ENCODE measurements around the gene RAB2B. TPM values are rescaled to one million over a fixed set of nuclear protein-coding genes. Genes with fewer than 3 reads are reported as not detected.
"Not testable (repeated sequence)": the region's sequence is repeated elsewhere in the genome, so short reads cannot be mapped to it uniquely, and the experiment has no call there.

Gene RAB2B
- total RNA-seq, 1 experiment from 2014 or later: 4.4 TPM

DNA sequence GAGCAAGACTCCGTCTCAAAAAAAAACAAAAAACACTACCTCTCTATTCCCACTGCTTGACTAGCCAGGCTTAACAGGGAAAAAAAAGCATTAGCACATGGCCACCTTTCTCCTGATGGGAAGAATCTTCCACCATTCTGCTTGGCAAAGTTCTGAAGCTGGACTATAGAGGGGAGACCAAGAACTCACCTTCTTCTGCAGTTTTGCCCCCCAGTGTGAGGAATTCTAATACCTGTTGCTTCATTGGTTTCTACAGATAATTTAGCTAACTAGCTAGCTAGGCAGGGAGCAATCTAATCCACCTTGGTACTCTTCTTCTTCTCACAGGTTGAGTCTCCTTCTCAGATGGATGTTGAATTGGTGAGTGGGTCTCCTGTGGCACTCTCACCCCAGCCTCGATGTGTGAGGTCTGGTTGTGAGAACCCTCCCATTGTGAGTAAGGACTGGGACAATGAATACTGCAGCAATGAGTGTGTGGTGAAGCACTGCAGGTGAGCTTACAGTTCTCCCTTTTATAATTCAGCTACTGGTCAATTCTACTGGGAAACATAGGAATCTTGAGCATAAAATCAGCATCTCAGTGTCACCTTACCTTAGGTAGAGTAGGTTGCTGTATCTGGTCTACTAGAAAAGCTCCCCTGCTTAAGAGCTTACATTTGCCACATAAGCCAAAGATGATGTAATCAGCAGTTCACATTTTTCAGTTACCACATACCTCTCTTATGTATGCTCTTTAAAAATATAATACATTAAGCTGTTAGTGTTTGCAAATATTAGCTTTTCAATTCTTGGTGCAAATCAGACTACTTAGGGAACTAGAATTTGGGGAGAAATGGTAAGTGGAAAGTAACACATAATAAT lies 18.4 kb upstream of the RAB2B start:
- DNase-seq (ENCODE audit: low spot score): no peak

DNA sequence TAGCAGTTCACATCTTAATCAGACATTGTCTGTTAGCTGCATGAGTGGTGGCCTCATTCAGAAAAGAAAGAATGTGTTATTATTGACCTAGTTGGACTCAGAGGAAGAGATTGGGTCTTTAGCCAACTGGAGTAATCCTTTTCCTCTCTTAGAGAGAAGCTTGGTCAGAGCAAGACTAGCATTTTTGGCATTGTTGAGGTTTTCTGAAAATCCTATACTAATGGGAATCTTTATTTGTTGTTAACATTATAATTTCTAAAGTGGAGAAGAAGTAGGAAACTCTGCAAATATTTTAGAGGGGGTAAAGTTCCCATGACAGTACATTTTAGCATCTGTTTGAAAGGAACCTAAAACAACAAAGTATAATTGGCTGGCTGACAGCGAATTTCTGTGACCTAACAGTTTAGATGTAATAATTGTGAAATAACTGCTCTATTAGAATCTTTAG lies 9.9 kb upstream of the RAB2B start:
- DNase-seq (ENCODE audit: low spot score): no peak

DNA sequence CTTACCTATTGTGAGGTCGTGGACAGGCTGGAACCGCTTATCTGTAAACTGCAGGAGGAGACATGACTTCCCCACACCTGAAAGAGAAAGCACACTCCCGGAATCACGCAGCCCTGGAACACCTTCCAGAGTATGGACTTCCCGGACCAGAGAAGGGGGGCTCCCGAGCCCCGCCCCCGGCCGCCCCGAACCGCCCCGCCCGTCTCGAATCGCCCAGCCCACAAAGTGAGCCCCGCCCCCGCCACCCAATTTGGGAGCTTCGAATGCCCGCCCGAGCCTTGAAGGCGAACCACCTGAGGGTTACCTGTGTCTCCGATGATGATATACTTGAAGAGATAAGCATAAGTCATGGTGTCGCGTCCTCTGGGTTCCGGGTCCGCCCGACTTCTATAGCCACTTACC lies 235 bp downstream of the RAB2B start:
- no peak for DNase-seq (ENCODE audit: low spot score)

DNA sequence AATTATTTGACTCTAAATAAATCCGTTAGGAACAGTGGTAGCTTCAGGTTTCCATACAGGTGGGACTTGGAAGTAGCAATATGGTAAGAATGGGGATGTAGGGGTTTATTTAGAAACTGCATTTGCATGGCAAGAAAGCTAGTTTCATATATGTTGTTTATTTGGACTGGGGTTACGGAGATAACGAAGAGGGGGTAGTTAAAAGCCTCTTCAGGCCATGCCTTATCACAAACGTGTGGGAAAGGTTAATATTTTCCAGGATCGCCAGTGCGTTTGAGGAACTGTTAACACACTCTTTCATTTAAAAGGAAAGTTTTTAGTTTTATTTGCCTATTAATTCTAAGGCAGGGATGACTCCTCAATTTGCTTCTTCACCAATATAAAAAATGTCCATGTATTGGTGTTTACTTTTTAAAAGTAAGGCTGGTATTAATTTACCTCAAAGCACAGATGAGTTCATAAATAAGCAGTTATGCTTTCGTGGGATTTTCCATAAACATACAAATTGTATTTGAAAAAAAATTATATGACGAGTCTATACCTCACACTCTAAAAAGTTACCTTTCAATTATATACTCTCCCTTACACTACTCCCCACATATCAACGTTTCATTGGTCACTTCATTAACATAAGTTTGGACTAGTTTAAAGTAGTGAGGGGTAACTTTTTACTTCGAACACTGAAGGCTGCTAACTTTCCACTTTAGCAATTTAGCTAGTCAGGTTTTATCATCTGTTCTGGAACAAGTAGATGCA lies 814 bp downstream of the RAB2B start:
- no peak for DNase-seq (ENCODE audit: low spot score)

DNA sequence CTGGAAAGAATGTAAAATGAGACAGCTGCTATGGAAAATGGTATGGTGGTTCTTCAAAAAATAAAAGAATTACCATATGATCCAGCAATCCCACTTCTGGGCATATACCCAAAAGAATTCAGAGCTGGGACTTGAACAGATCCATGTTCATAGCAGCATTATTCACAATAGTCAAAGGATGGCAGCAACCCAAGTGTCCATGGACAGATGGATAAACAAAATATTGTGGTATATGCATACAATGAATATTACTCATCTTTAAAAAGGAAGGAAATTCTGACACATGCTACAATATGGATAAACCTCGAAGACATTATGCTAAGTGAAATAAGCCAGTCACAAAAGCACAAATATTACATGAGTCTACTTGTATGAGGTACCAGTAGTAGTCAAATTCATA lies 9.1 kb downstream of the RAB2B start:
- DNase-seq (ENCODE audit: low spot score): no peak

DNA sequence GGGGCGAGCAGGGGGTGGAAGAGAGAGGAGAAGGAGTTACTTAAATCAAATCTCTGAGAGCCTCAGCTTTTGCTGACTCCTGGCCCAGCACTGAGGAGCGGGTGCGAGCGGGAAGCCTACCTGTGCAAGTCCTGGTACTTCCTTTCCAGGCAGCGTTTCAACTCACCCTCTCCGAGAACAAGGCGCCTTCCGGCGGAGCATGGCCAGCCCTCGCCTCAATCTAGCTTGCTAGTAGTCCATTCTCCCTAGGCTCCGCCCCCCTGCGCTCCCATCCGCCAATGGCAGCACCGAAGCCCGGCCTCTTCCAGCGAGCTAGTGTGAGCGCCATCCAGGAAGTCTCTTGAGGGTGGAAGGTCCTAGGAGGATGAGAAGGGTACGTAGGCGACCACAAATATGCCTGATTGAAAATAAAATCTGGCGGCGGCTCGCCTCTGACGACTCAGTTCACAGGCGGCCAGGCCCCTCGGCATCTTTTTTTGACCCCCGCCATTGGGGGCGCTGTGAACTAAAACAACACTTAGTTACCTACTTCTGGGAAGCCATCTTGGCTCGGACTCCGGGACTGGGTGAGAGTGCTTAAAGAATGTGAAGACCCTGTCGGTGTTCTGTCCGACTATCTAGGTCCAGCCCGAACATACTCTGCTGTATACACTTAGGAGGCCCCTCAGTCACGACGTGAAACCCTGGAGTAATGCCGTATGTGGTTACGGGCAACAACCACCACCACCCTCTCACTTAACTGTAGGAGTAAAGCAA lies 20.7 kb downstream of the RAB2B start, which contains the start of gene CHD8:
CHD8 (minus strand) TSS at position 212 of the 756 bp plus-strand sequence. CDS start 24,480 bp downstream, outside the sequence.
- peak; percentile 97 for DNase-seq (ENCODE audit: low spot score)

DNA sequence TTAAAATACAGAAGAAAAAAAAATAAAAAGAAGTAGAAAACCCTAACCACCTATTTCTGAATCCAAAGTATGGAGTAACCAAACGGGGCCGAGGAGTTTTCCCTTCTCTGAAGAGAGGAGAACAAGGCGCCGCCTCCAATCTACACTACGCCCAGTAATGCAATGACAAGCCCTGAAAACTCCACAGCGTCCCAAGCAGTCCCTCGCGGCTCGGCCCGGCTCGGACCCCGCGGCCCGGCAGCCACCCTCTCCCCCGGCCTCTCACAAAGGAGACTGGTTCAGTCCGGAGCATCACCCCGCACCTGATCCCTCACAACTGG lies 21.2 kb downstream of the RAB2B start:
- DNase-seq (ENCODE audit: low spot score): no peak

DNA sequence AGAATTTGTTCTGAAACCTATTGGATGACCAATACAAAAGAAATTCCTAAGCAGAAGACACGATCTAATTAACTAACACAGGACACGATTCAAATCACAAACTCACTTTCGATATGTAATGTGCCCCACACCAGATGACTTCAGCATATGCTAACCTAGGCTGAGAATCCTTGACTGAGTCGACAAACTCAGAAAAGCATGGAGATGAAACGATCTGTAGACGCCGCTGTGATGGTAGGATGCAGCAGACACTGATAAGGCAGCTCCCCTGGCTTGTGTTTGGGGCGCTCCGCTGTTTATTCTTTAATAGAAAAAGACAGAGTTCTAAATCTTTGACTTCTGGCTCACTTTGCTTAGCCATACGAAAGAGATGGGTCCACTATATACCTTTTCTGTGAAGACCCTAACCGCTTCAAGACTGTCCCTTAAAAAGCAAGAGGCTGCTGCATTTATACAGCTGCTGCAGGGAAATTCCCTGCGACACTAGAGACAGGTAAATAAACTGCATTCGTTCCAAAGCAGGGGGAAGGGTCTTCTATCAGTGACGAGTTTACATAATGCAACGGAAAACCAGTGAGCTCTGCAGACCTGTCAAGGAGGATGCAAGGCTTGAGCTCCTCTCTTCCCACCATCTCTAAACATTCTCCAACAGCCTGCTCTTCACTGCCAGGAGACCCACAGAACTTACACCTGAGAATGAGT lies 21.8 kb downstream of the RAB2B start:
- DNase-seq (ENCODE audit: low spot score): peak; percentile 17

DNA sequence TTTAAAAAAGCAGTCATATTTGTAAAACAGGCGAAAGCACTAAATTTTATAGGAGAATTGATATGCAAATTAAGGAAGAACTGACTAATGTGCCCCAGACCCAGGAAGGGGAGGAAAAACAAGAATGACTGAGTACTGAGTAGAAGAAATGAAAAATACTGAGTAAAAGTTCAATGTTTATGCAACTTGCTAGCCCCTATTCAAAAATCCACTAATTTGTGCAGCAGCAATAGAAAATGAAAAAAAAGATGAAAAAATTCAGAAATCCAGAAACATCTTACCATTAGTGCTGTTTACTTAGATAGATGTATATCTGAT lies 26.9 kb downstream of the RAB2B start:
- DNase-seq (ENCODE audit: low spot score): no peak

DNA sequence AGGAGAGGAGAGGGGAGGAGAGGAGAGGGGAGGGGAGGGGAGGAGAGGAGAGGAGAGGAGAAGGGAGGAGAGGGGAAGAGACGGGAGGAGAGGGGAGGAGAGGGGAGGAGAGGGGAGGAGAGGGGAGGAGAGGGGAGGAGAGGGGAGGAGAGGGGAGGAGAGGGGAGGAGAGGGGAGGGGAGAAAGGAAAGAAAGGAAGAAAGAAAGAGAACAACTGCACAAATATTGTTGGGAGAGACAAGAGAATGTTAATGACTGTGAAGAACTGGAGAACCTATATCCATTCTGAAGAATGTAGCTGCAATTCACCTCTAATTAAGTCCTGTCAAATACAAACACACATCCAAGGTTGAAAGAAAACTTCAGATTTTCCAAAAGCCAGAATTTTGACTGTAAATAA lies 34.1 kb downstream of the RAB2B start:
- DNase-seq (ENCODE audit: low spot score): not testable (repeated sequence)

DNA sequence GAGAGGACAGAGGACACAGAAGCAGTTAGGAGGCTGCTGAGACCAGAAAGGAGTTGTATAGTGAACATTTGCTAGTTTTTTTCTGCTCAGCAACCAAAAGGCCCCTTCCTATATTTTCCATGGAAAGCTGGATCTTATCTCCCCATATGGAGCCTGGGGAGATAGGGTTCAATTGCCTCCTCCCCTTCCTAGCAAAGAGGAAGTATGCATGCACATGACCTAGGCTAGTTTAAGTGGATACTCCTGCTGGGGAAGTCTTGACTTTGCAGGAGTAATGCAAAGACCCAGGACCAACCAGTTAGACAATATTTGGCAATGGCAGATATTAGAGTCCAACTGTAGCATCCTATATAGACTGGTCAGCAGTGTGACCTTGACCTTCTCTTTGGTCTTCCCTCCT lies 35.9 kb downstream of the RAB2B start:
- DNase-seq (ENCODE audit: low spot score): no peak

DNA sequence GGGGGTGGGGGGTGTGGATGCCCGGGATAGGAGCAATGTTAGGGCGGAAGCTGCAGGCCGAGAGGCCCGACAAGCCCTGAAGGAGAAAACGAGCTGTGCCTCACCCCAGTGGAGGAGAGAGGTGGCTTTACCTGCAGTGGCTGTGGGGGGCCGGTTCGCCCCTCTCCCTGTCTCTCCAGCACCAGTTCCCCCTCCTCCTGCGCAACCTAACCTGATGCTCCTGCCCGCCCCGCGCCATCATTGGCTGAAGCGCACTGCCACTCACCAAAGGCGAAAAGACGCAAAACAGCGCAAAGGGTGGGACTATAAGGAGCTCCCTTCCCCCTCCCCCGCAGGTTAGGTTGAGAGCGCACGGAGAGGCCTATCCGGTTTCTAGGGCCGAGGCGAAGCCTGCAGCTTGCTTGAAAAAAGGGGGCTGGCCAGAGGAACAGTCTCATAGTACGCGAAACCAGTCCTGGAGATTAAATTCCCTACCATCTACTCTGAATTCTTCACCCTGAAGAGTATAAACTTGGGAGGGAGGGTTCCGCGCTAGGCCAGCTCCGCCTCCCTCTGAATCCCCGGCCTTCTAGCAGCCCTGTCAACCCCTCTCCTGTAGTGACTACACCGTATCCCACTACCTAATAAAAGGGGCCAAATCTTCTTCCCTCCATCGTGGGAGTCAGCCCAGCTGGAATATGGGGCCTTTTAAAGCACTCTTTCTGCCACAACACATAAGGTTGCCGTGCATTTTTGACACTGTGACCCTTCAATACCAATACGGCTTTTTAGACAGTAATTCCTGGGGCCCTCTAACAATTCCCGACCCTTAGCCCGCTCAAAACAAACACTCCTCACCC lies 39.5 kb downstream of the RAB2B start:
- DNase-seq (ENCODE audit: low spot score): peak; percentile 98

DNA sequence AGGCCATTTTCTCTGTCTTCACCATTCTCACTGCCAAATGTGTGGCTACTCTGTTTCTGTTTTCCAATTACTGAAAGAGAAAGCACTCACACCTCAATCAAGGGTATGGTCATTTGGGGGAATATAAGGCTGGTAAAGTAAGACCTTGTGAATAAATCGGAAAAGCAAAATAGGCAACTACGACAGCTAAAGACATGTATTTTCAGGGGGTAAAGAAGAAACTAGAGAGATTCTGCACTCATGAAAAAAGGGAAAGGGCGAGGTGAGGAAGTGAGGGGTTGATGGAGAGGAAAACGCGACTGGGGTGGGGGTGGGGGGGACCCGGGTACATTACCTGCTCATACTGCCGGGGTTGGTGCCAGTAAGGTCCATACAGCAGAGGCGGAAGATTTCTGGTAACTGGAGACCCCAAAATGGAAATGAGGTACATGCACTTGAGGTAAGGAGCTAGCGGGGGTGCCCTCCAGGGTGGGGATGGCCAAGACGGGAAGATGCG lies 40.1 kb downstream of the RAB2B start:
- DNase-seq (ENCODE audit: low spot score): no peak

DNA sequence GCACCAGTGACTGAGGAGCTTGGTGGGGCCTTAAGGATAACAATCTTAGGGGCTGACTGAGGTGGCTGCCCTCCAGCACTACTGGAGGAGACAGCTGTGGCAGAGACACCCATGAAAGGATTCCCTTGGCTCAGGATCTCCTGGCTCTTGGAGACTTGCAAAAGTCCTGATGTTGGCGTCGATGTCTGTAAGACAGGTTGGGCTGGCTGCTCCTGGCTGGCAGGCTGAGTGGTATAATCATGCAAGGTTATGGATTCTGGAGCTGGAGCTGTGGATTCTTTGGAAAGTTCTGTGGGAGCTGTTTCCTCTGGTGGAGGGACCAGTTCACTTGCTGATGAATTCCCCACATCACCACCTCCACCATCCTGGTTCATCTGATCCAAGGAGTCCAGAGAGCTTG lies 45.6 kb downstream of the RAB2B start:
- DNase-seq (ENCODE audit: low spot score): no peak

DNA sequence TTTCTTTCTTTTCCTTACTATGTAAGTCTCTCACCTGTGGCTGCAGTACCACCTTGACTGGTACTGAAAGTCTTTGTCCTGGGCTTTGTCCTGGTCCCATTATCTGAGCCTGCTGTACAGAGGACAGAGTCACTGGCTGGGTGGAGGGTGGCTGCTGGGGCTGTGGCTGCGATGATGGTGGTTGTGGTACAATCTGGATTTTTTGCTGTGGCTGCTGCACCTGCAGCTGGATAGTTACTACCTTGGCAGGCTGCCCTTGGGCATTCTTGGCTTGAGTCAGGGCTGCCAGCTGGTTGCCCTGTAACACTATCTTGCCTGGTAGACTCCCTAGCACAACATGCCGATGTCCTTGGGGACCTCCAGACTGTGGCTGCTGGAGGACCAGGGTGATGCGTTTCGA lies 47.8 kb downstream of the RAB2B start:
- DNase-seq (ENCODE audit: low spot score): no peak

DNA sequence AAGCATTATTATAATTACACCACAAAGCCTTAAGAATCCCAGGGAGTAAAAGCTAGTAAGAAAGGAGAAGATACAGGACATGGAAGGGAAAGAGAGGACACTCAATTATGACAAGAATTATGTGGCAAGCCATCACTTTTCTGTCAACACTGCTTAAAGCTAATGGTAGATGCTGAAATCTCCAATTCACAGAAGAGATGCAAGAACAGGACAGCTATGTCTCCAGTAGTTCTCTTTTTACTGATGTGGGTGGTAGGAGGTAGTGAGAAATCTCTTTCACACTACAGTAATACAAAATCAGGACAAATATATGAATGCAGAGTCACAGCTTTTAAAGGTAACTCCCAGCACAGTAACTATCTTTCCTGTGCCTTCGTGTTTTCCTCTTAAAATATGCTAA lies 50.1 kb downstream of the RAB2B start:
- DNase-seq (ENCODE audit: low spot score): no peak

DNA sequence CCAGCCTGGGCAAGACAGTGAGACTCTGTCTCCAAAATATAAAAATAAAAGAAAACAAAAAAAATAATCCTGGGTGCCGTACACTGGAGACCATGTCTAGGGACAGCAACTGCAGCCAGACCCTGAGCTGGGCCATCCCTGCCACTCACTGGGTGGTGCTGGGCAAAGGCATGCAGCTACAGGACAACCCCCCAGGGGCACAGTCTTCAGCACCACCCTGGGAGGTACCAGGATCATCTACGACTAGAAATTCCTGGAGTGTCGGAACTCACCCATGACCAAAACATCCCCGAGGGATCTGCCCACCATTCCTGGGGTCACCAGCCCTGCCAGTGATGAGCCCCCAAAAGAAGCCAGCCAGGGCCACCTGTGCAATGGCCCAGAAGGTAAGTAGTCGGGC lies 57.2 kb downstream of the RAB2B start:
- DNase-seq (ENCODE audit: low spot score): no peak

DNA sequence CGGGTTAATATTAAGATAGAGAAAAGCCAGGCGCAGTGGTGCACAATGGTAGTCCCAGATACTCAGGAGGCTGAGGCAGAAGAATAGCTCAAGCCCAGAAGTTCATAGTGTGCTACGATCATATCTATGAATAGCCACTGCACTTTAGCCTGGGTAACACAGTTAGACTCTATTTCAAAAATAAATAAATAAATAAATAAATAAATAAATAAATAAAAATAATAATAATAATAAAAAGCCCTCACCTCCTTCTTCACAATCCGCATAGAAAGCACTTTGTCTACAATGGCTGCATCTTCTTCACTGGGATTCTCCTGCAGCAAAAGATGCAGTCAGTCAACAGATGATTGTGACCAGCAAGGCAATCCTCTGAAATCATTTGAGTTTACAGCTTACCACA lies 61.4 kb downstream of the RAB2B start:
- DNase-seq (ENCODE audit: low spot score): no peak

DNA sequence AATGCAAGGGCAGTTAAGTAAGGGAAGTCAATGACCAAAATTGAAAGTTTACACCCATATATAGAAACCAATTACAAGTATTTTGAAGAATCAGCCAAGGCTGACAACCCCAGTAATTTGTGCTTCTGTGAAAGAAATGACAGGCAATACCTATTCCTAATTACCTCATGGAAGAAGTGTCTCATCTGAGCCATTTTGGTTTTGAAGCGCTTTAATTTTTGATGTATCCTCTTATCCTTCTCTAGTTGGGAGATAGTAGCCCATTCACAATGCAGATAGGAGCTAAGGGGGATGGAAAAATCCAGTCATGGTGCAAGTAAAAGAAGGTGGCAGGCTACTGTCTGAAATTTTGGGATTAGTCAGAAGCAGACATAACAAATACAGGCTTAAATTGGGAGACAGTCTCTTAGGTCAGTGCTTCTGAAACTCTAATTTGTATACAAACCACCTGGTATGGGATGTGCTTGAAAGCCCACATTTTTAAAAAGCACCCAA lies 62.6 kb downstream of the RAB2B start:
- no peak for DNase-seq (ENCODE audit: low spot score)

Data from HT-29 (cell line).